ENCODE measurements around the gene MBD5. TPM values are rescaled to one million over a fixed set of nuclear protein-coding genes. Genes with fewer than 3 reads are reported as not detected.

Gene MBD5
- polyA plus RNA-seq, 1 donor = 52.6 TPM

GRCh38 chr2:148461876-148462275 lies 441.0 kb downstream of the MBD5 start:
- no peak for DNase-seq

GRCh38 chr2:148475626-148476025 lies 454.7 kb downstream of the MBD5 start:
- DNase-seq = no peak

GRCh38 chr2:148479398-148479797 lies 458.5 kb downstream of the MBD5 start:
- no peak for DNase-seq

GRCh38 chr2:148483665-148484064 lies 462.8 kb downstream of the MBD5 start:
- no peak for DNase-seq

- no peak for DNase-seq
Measured at GRCh38 chr2:148484066-148484465, 463.2 kb downstream of the MBD5 start.

GRCh38 chr2:148486655-148487054 lies 465.8 kb downstream of the MBD5 start:
- DNase-seq = no peak

GRCh38 chr2:148487439-148487838 lies 466.5 kb downstream of the MBD5 start:
- no peak for DNase-seq

GRCh38 chr2:148490840-148491439 lies 470.0 kb downstream of the MBD5 start:
- DNase-seq = no peak

GRCh38 chr2:148493822-148494563 lies 473.1 kb downstream of the MBD5 start:
- DNase-seq = no peak

GRCh38 chr2:148495586-148495985 lies 474.7 kb downstream of the MBD5 start:
- DNase-seq = no peak

GRCh38 chr2:148501545-148501944 lies 480.7 kb downstream of the MBD5 start:
- DNase-seq = no peak

GRCh38 chr2:148503516-148503915 lies 482.6 kb downstream of the MBD5 start:
- DNase-seq = no peak

GRCh38 chr2:148507970-148508369 lies 487.1 kb downstream of the MBD5 start:
- no peak for DNase-seq

GRCh38 chr2:148508878-148509287 lies 488.0 kb downstream of the MBD5 start:
- no peak for DNase-seq

GRCh38 chr2:148509288-148509902 lies 488.5 kb downstream of the MBD5 start:
- DNase-seq = peak; percentile 74

- DNase-seq = no peak
Measured at GRCh38 chr2:148511883-148512282, 491.0 kb downstream of the MBD5 start.

GRCh38 chr2:148512501-148512900 lies 491.6 kb downstream of the MBD5 start:
- no peak for DNase-seq

GRCh38 chr2:148513427-148513826 lies 492.5 kb downstream of the MBD5 start:
- DNase-seq = no peak

- no peak for DNase-seq
Measured at GRCh38 chr2:148515120-148515519, 494.2 kb downstream of the MBD5 start.

- DNase-seq = no peak
Measured at GRCh38 chr2:148515976-148516375, 495.1 kb downstream of the MBD5 start.

- DNase-seq = no peak
Measured at GRCh38 chr2:148517296-148517695, 496.4 kb downstream of the MBD5 start.

GRCh38 chr2:148517822-148518221 lies 496.9 kb downstream of the MBD5 start:
- DNase-seq = no peak

- no peak for DNase-seq
Measured at GRCh38 chr2:148519013-148519412, 498.1 kb downstream of the MBD5 start.

- DNase-seq = no peak
Measured at GRCh38 chr2:148521181-148521580, 500.3 kb downstream of the MBD5 start.
